ENCODE data around the gene TOR2A.

The TOR2A gene

DNA sequence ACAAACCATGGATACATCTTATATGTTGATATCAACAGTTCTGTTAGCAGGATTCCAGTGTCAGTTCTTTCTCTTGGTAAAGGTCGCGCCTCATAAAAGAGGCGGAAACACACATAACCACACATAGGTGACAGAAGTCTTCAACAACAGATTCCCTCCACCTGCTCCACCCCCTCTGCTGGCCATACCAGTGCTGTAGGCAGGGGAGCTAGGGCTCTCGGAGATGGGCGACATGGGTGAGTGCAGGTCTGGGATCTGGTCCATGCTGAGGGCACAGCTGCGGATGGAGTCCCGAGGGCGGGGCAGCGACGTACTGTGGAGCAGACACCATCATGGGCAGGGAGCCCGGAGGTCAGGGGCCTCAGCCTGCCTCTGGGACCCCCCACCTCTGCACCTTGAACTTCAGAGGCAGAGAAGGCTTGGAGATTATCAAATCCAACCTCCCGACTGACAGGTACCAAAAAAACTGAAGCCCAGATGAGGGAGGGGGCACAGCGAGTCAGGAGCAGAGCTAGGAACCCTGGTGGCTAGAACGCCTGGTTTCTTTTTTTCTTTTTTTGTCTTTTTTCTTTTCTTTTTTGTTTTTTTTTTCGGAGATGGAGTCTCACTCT, 12.0 kb upstream of the TOR2A start:
- H3K4me1 ChIP-seq (ENCODE audit: insufficient read depth, low read length, poor library complexity, severe bottlenecking), result no peaks in the 10 kb centered on the region
- no peak overlapping the region for H3K9ac ChIP-seq (ENCODE audit: low read depth, low read length, poor library complexity, severe bottlenecking)
- no peaks in the 10 kb centered on the region for H3K9me2 ChIP-seq (replicated peaks; ENCODE audit: low read depth, low read length)
- no peaks in the 10 kb centered on the region for H3K9me3 ChIP-seq (ENCODE audit: insufficient read depth, low read depth, low read length)
- peaks cover 92% of the 10 kb centered on the region; the same call in 1 of the 2 replicates for H3K36me3 ChIP-seq (ENCODE audit: insufficient read depth, low read length)
- no peaks in the 10 kb centered on the region for H3K79me2 ChIP-seq (ENCODE audit: insufficient read depth, low read length)
- H2AFZ ChIP-seq (ENCODE audit: low read length), result no peak overlapping the region
- no peaks in the 10 kb centered on the region for H3F3A ChIP-seq (ENCODE audit: low read depth)
- H4K20me1 ChIP-seq (ENCODE audit: insufficient read depth, low read length, poor library complexity, severe bottlenecking), result peaks cover 22% of the 10 kb centered on the region
- no peaks in the 10 kb centered on the region for H3K27me3 ChIP-seq (ENCODE audit: insufficient read depth, low read length, poor library complexity, severe bottlenecking)
- H3K4me3 ChIP-seq (ENCODE audit: low read length, poor library complexity, severe bottlenecking), result no peak overlapping the region
- H3K4me2 ChIP-seq (ENCODE audit: low read depth, low read length, poor library complexity, severe bottlenecking), result no peak overlapping the region
- TF ChIP-seq EZH2phosphoT487 (IDR thresholded peaks at IDR 0.05; ENCODE audit: borderline replicate concordance), result no peak
- TF ChIP-seq, protein P1, sequence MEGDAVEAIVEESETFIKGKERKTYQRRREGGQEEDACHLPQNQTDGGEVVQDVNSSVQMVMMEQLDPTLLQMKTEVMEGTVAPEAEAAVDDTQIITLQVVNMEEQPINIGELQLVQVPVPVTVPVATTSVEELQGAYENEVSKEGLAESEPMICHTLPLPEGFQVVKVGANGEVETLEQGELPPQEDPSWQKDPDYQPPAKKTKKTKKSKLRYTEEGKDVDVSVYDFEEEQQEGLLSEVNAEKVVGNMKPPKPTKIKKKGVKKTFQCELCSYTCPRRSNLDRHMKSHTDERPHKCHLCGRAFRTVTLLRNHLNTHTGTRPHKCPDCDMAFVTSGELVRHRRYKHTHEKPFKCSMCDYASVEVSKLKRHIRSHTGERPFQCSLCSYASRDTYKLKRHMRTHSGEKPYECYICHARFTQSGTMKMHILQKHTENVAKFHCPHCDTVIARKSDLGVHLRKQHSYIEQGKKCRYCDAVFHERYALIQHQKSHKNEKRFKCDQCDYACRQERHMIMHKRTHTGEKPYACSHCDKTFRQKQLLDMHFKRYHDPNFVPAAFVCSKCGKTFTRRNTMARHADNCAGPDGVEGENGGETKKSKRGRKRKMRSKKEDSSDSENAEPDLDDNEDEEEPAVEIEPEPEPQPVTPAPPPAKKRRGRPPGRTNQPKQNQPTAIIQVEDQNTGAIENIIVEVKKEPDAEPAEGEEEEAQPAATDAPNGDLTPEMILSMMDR (conservative IDR thresholded peaks at IDR 0.05; ENCODE audit: low read length), result no peak

GRCh38 chr9:127744398-127745110, 9.5 kb upstream of the TOR2A start:
- no peak overlapping the region for H3K4me3 ChIP-seq (ENCODE audit: low read length, poor library complexity, severe bottlenecking)
- no peak for TF ChIP-seq EZH2phosphoT487 (IDR thresholded peaks at IDR 0.05; ENCODE audit: borderline replicate concordance)
- TF ChIP-seq, protein P1 (conservative IDR thresholded peaks at IDR 0.05; ENCODE audit: low read length), result no peak
- no peaks in the 10 kb centered on the region for H3K4me1 ChIP-seq (ENCODE audit: insufficient read depth, low read length, poor library complexity, severe bottlenecking)
- H2AFZ ChIP-seq (ENCODE audit: low read length), result no peak overlapping the region
- H3K9ac ChIP-seq (ENCODE audit: low read depth, low read length, poor library complexity, severe bottlenecking), result no peak overlapping the region
- H3K36me3 ChIP-seq (ENCODE audit: insufficient read depth, low read length), result peaks cover 90% of the 10 kb centered on the region; the same call in 1 of the 2 replicates
- no peaks in the 10 kb centered on the region for H3F3A ChIP-seq (ENCODE audit: low read depth)
- peaks cover 2% of the 10 kb centered on the region for H4K20me1 ChIP-seq (ENCODE audit: insufficient read depth, low read length, poor library complexity, severe bottlenecking)
- H3K27me3 ChIP-seq (ENCODE audit: insufficient read depth, low read length, poor library complexity, severe bottlenecking), result no peaks in the 10 kb centered on the region
- no peaks in the 10 kb centered on the region for H3K9me2 ChIP-seq (replicated peaks; ENCODE audit: low read depth, low read length)
- no peak overlapping the region for H3K4me2 ChIP-seq (ENCODE audit: low read depth, low read length, poor library complexity, severe bottlenecking)
- no peaks in the 10 kb centered on the region for H3K79me2 ChIP-seq (ENCODE audit: insufficient read depth, low read length)
- H3K9me3 ChIP-seq (ENCODE audit: insufficient read depth, low read depth, low read length), result no peaks in the 10 kb centered on the region

GRCh38 chr9:127742435-127743088, 7.5 kb upstream of the TOR2A start:
- Histone ChIP-seq H3K9ac (ENCODE audit: low read depth, low read length, poor library complexity, severe bottlenecking) (no peak overlapping the region), H3K9me2 (replicated peaks; ENCODE audit: low read depth, low read length) (no peaks in the 10 kb centered on the region), H3K27me3 (ENCODE audit: insufficient read depth, low read length, poor library complexity, severe bottlenecking) (no peaks in the 10 kb centered on the region), H3K9me3 (ENCODE audit: insufficient read depth, low read depth, low read length) (no peaks in the 10 kb centered on the region), H3K36me3 (ENCODE audit: insufficient read depth, low read length) (peaks cover 85% of the 10 kb centered on the region; the same call in 1 of the 2 replicates), H3K79me2 (ENCODE audit: insufficient read depth, low read length) (no peaks in the 10 kb centered on the region), H3K4me1 (ENCODE audit: insufficient read depth, low read length, poor library complexity, severe bottlenecking) (no peaks in the 10 kb centered on the region), H2AFZ (ENCODE audit: low read length) (no peak overlapping the region), H3K4me3 (ENCODE audit: low read length, poor library complexity, severe bottlenecking) (no peak overlapping the region), H4K20me1 (ENCODE audit: insufficient read depth, low read length, poor library complexity, severe bottlenecking) (no peaks in the 10 kb centered on the region), H3F3A (ENCODE audit: low read depth) (no peaks in the 10 kb centered on the region), H3K4me2 (ENCODE audit: low read depth, low read length, poor library complexity, severe bottlenecking) (no peak overlapping the region)
- TF ChIP-seq EZH2phosphoT487 (IDR thresholded peaks at IDR 0.05; ENCODE audit: borderline replicate concordance), result no peak
- TF ChIP-seq, protein P1 (conservative IDR thresholded peaks at IDR 0.05; ENCODE audit: low read length), result no peak

All from Loucy (cell line).